Purkinje cell (primary cell): Measurements from ENCODE around the gene KNOP1. TPM values are rescaled to one million over a fixed set of nuclear protein-coding genes. Genes with fewer than 3 reads are reported as not detected.

Source experiments
- polyA plus RNA-seq: library from polyadenylated mRNA; unstranded; fragments of >200 nt; fragmentation: Nextera tagmentation; gene quantifications from 2 replicates; pipeline ENCODE4 v1.2.1, GENCODE V29; 2014

The KNOP1 gene
- polyA plus RNA-seq, result 31.2 and 43.8 TPM in 2 replicates

DNA sequence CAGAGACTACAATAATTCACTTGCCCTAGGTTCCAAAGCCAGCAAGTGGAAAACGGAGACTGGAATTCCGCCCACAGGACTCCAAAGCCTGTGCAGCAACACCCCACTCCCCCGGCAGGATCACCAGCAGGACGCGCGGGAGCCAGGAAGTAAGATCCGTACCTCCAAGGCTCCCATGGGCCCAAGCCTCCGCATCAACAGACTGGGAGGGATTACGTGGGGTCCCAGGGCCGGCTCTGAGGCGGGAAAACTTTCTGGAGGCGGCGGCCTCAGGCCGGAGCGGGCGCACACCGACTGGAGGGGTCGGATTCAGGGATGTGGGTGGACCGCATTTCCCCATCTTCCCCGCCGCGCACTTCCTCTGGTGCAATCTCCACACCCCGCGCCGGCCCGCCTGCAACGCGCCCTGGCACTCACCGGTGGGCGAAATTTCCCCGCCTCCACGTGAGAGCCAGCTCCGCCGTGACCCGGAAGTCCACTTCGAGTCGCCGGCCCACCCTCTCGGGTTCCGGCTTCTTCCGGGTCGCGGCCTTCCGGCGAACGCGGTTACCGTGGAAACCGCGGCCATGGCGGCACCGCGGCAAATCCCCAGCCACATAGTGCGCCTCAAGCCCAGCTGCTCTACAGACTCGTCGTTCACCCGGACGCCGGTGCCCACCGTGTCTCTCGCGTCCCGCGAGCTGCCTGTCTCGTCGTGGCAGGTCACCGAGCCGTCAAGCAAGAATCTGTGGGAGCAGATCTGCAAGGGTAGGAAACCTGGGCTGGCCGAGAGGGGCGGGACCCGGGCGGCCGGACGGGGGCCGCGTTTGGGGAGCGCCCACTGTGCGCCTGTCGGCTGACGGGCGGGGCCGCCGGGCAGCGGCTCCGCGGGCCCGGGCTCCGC lies at the start of gene KNOP1, which contains the start of gene IQCK:
KNOP1 (minus strand) TSS at position 487 of the 883 bp plus-strand sequence. CDS start 3,192 bp downstream, outside the sequence.
IQCK (plus strand) TSS at position 531 of the 883 bp plus-strand sequence; CDS start at position 567, 36 bp downstream.

Other genes with a start within 250 kb of the KNOP1 start
- 142 and 151 TPM in 2 replicates for gene GDE1, start 196.1 kb downstream of the KNOP1 start, polyA plus RNA-seq
- 18.2 and 23.0 TPM in 2 replicates for gene CCP110, start 194.3 kb downstream of the KNOP1 start, polyA plus RNA-seq
- 27.4 and 51.9 TPM in 2 replicates for gene VPS35L, start 162.5 kb downstream of the KNOP1 start, polyA plus RNA-seq
- 183 and 236 TPM in 2 replicates for gene IQCK, start within 50 bp of the KNOP1 start, polyA plus RNA-seq
- gene GPRC5B, start 166.6 kb upstream of the KNOP1 start, polyA plus RNA-seq, result 3,631 and 4,196 TPM in 2 replicates